Hepatocyte (in vitro differentiated cells): ENCODE measurements around the gene NECAB2. TPM values are rescaled to one million over a fixed set of nuclear protein-coding genes. Genes with fewer than 3 reads are reported as not detected.

Source experiments
- DNase-seq: peaks from one replicate; pipeline ENCODE4 v3.0.0-alpha.2; 2016; ENCODE audit warnings: low spot score
- H2AFZ ChIP-seq: fragments of 200-600 bp; sonication (generic); 2 replicates; pipeline ENCODE4 v1.6.0; 2016; ENCODE audit warnings: antibody characterized with exemption, mild to moderate bottlenecking
- H3K27ac ChIP-seq: fragments of 200-600 bp; sonication (generic); 2 replicates; pipeline ENCODE4 v1.5.1; 2016; ENCODE audit warnings: mild to moderate bottlenecking
- H3K27me3 ChIP-seq: fragments of 200-600 bp; sonication (generic); 2 replicates; pipeline ENCODE4 v1.6.1; 2016
- H3K36me3 ChIP-seq: fragments of 200-600 bp; sonication (generic); replicated peaks from 2 replicates; pipeline ENCODE4 v1.5.1; 2016; ENCODE audit warnings: low read depth; ENCODE audit not compliant: insufficient read depth
- H3K4me1 ChIP-seq: fragments of 200-600 bp; sonication (generic); 2 replicates; pipeline ENCODE4 v1.5.1; 2016; ENCODE audit warnings: mild to moderate bottlenecking, moderate library complexity; ENCODE audit not compliant: insufficient read depth
- H3K4me2 ChIP-seq: fragments of 200-600 bp; sonication (generic); 2 replicates; pipeline ENCODE4 v1.6.0; 2016
- H3K4me3 ChIP-seq: fragments of 200-600 bp; sonication (generic); 2 replicates; pipeline ENCODE4 v1.5.1; 2016; ENCODE audit warnings: mild to moderate bottlenecking
- H3K79me2 ChIP-seq: fragments of 200-600 bp; sonication (generic); 2 replicates; pipeline ENCODE4 v1.6.0; 2017; ENCODE audit warnings: mild to moderate bottlenecking
- H3K9me2 ChIP-seq: fragments of 200-600 bp; sonication (generic); replicated peaks from 2 replicates; pipeline ENCODE4 v1.6.0; 2017; ENCODE audit warnings: mild to moderate bottlenecking; ENCODE audit not compliant: insufficient read depth
- H3K9me3 ChIP-seq: fragments of 200-600 bp; sonication (generic); 2 replicates; pipeline ENCODE4 v1.5.1; 2016; ENCODE audit warnings: low read depth, mild to moderate bottlenecking
- H4K20me1 ChIP-seq: fragments of 200-600 bp; sonication (generic); 2 replicates; pipeline ENCODE4 v1.6.0; 2016; ENCODE audit warnings: mild to moderate bottlenecking; ENCODE audit not compliant: insufficient read depth, poor library complexity, severe bottlenecking
- CTCF ChIP-seq: fragments of 200-600 bp; sonication (generic); IDR thresholded peaks from 2 replicates; pipeline ENCODE4 v1.5.1; 2016; ENCODE audit warnings: antibody characterized with exemption, mild to moderate bottlenecking; ENCODE audit not compliant: poor library complexity
- EZH2 ChIP-seq: fragments of 200-600 bp; sonication (generic); IDR thresholded peaks from 2 replicates; pipeline ENCODE4 v1.6.1; 2016; ENCODE audit warnings: antibody characterized with exemption, mild to moderate bottlenecking, borderline replicate concordance
- EZH2phosphoT487 ChIP-seq: fragments of 200-600 bp; sonication (generic); IDR thresholded peaks from one replicate; pipeline ENCODE4 v1.6.1; 2018; ENCODE audit warnings: antibody characterized with exemption, mild to moderate bottlenecking, low read depth, moderate library complexity; ENCODE audit not compliant: unreplicated experiment, severe bottlenecking
- WGBS: methylation state at CpG from one replicate; pipeline ENCODE4 v1.1.6; 2016; ENCODE audit warnings: low lambda C conversion rate; ENCODE audit errors: missing lambda C conversion rate; 5-methylcytosine and 5-hydroxymethylcytosine counted together
- polyA plus RNA-seq: library from polyadenylated mRNA; unstranded; fragments of >200 nt; fragmentation: Nextera tagmentation; extraction: Ambion mirVana; gene quantifications from 2 replicates; pipeline ENCODE4 v1.2.1, GENCODE V29; 2016
- total RNA-seq: library from RNA; depleted of rRNA; stranded (reverse); fragments of >200 nt; gene quantifications from 2 replicates; pipeline ENCODE4 v1.2.3, GENCODE V29; 2014

Gene NECAB2
- total and polyA plus RNA-seq, 2 experiments from 2014 or later = 1.1 TPM; not detected in 1

DNA sequence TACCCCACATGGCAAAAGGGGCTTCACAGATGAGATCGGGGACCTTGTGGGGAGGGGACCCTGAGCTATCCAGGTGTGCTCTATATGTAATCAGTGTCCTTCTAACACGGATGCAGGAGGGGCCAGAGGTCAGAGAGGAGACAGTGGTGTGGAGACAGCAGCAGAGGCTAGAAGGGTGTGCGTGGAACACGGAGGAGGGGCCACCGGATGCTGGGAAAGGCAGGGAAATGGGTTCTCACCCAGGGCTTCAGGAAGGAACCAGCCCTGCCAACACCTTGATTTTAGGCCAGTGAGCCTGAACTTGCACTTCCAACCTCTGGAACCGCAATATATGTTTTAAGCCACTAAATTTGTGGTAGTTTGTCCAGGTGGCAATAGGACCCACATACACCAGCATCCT, 79.2 kb downstream of the NECAB2 start:
- no peak for DNase-seq
- no peaks in the 10 kb centered on the region for H4K20me1 ChIP-seq
- H3K4me3 ChIP-seq = no peak overlapping the region
- no peaks in the 10 kb centered on the region for H3K9me3 ChIP-seq
- H2AFZ ChIP-seq = no peak overlapping the region
- peaks cover 4% of the 10 kb centered on the region for H3K4me1 ChIP-seq
- no peaks in the 10 kb centered on the region for H3K79me2 ChIP-seq
- 91% methylated on average over 6 of the region's 6 CpGs for whole genome bisulfite sequencing
- H3K27me3 ChIP-seq = peaks cover 19% of the 10 kb centered on the region
- TF ChIP-seq EZH2 (no peak), EZH2phosphoT487 (no peak), CTCF (no peak)
- no peak overlapping the region for H3K27ac ChIP-seq
- no peak overlapping the region for H3K4me2 ChIP-seq
- H3K9me2 ChIP-seq = no peaks in the 10 kb centered on the region
- no peaks in the 10 kb centered on the region for H3K36me3 ChIP-seq

DNA sequence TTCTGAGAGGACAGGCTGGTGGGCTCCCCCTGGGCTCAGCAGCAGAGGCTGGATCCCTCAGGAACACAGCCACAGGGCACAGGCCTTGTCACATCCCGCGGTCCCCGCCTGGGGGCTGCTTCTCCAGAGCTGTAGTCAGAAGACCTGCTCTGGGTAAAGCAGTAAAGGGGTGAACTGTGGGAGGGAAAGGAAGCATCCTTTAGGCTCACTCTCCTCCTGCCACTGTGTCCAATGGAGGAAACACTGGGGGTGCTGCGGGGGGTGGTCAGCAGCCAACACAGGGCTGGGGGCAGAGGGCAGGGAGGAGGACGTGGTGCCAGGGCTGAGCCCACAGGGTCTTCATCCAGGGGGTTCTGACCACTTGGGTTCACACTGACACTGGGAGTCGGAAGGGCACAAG, 79.6 kb downstream of the NECAB2 start:
- WGBS = 92% methylated on average over 4 of the region's 6 CpGs
- Histone ChIP-seq H3K9me2 (no peaks in the 10 kb centered on the region), H3K36me3 (no peaks in the 10 kb centered on the region), H3K4me2 (no peak overlapping the region), H3K4me1 (peaks cover 4% of the 10 kb centered on the region), H2AFZ (no peak overlapping the region), H3K4me3 (no peak overlapping the region), H3K9me3 (no peaks in the 10 kb centered on the region), H3K27me3 (peaks cover 17% of the 10 kb centered on the region), H3K27ac (no peak overlapping the region), H3K79me2 (no peaks in the 10 kb centered on the region), H4K20me1 (no peaks in the 10 kb centered on the region)
- no peak for TF ChIP-seq EZH2phosphoT487
- TF ChIP-seq EZH2 = no peak
- TF ChIP-seq CTCF = no peak
- no peak for DNase-seq

GRCh38 chr16:84048270-84048669, 80.2 kb downstream of the NECAB2 start:
- Histone ChIP-seq H3K36me3 (no peaks in the 10 kb centered on the region), H3K27ac (no peak overlapping the region), H2AFZ (no peak overlapping the region), H3K9me3 (no peaks in the 10 kb centered on the region), H3K4me1 (peaks cover 4% of the 10 kb centered on the region), H4K20me1 (no peaks in the 10 kb centered on the region), H3K4me3 (no peak overlapping the region), H3K9me2 (no peaks in the 10 kb centered on the region), H3K27me3 (peaks cover 16% of the 10 kb centered on the region), H3K79me2 (no peaks in the 10 kb centered on the region), H3K4me2 (no peak overlapping the region)
- DNase-seq = peak; percentile 59
- WGBS = 65% methylated on average over 7 of the region's 7 CpGs
- peak; percentile 22 for TF ChIP-seq CTCF
- TF ChIP-seq EZH2phosphoT487 = no peak
- TF ChIP-seq EZH2 = no peak

DNA sequence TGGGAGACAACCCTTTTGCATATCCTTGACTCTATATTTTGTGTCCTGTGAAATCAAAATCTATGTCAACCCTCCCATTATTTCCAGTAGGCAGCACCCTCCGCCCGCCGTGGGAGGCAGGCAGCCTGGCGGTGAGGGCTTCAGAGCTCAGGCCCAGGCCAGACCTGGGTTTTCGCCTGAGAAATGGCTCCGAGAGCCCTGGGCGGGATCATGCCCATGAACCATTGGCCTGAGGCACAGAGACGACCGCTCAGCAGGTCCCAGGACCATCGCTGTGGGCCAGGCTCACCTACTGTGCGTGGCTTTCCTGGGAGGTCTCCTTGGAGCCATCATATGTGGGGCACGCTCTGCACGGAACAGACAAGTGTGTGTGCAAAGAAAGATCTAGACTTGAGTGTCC, 80.8 kb downstream of the NECAB2 start:
- TF ChIP-seq CTCF (no peak), EZH2phosphoT487 (no peak), EZH2 (no peak)
- Histone ChIP-seq H2AFZ (no peak overlapping the region), H3K4me2 (no peak overlapping the region), H3K9me3 (no peaks in the 10 kb centered on the region), H3K27ac (no peak overlapping the region), H3K4me1 (no peaks in the 10 kb centered on the region), H3K4me3 (no peak overlapping the region), H3K79me2 (no peaks in the 10 kb centered on the region), H3K36me3 (no peaks in the 10 kb centered on the region), H3K9me2 (no peaks in the 10 kb centered on the region), H3K27me3 (peaks cover 10% of the 10 kb centered on the region), H4K20me1 (no peaks in the 10 kb centered on the region)
- no peak for DNase-seq
- WGBS = 92% methylated on average over 13 of the region's 13 CpGs
